UCSD-AML1 (cell line): ENCODE data around the gene CCDC93.

ENCODE experiments used
- DNase-seq: peaks from one replicate; lab custom pipeline; 2025; ENCODE audit not compliant: unreplicated experiment; lab: John Stamatoyannopoulos, UW

The CCDC93 gene

DNA sequence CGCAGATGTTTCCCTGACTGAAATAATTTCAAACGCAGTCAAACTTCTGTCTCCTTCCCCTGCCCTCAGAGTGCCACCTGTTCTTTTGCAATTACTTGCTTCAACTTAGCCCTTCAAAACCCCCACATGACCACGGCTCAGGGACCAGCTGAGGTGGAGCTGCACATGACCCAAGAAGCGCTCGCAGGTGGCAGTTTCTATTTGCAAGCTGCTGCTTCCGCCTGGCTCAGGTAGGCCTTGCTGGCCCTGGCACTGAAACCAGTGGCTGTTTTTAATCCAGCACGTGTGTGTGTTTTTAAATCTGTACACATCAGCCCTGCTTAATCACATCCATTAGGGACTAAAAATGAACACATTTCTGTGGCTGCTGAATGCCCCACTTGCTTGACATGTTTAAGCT is 95.3 kb downstream of the CCDC93 start:
- no peak for DNase-seq

DNA sequence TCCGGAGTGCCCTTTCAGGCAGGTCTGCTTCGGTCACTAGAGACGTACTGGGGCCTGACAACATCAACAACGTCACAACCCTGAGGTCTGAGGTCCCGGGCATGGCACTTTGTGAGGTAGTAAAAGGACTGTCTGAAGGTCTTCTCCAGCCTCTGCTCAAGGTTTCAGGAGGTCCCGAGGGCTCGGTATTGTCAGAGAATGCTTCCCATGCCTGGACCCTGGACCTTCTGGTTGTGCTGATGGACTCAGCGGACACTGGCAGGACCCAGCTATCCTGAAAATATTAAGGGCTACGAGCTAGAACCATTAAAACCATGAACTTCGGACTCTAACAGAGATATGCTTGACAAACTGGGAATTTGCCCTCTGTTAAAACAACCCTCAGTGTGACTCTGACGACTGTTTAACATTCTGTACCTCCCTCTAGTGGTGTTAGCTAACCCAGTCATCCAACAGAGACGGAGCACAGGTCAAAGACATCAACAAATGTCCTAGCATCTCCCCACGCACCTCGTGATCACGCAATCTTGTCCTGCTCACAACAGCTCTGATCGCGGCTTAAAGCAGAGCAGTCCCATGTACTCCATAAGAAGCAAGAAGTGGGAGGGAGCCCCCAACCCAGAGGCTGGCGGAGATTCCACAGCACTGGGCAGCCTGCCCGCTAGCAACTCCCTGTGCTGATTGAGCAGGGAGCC is 96.5 kb downstream of the CCDC93 start:
- DNase-seq = no peak

DNA sequence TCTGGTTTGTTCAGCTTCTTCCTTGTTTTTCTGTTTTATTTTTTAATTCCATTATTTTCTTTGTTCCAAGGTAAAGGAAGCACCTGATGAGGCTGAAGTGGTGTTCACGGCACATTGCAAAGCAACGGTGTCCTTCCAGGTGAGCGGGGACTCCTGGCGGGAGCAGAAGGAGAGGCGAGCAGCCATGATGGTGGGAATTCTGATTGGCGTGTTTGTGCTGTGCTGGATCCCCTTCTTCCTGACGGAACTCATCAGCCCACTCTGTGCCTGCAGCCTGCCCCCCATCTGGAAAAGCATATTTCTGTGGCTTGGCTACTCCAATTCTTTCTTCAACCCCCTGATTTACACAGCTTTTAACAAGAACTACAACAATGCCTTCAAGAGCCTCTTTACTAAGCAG is 110.9 kb downstream of the CCDC93 start:
- no peak for DNase-seq

DNA sequence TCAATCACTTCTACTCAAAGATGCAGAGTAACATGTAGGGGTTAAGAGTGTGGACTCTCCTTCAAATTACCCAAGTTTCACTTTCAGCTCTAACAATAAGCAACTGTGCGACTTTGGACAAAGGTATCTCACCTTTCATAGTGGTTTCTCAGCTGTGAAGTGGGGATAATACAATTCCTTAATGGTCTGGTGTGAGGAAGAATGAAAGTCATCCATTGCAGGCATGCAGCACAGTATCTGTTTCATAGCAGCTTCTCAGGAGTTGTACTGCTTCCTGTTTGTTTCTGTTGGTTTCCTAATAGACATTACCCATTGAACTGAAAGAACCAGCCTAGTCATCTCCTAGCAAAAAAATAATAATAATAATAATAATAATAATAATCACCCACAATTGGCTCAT is 125.0 kb downstream of the CCDC93 start:
- DNase-seq = no peak

DNA sequence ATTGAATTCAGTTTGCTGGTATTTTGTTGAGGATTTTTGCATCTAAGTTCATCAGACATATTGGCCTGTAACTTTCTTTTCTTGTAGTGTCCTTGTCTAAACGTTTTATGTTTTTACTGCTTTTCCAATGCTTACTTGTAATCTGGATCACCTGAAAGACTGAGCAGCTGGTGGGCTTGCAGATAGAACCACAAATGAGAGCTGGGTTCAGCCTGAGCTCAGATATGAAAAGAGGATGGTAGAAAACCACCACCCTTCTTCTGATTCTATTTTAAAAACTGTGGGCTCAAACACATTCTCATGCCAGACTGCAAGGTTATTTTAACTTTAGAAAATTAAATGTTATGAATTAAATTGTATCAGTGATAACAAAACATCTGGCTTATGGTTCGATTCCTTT is 128.6 kb downstream of the CCDC93 start:
- DNase-seq = no peak

DNA sequence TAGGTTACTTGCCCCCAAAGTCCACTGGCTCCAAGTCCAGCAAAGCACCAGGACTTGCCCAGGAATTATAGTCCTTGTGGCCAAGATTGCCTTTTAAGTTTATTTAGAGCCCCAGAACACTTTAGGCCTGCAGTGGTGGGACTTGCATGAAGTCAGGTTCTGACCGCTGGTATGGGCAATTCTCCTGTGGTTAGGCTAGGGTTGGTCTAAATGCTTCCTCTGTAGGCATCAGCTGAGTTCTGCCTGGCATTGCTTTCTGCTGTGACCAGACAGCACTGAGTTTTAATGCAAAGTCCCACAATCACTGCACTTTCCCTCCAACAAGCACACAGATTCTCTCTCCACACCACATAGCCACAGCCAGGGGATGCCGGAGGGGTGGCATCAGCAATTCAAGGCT is 134.9 kb downstream of the CCDC93 start:
- DNase-seq = no peak

DNA sequence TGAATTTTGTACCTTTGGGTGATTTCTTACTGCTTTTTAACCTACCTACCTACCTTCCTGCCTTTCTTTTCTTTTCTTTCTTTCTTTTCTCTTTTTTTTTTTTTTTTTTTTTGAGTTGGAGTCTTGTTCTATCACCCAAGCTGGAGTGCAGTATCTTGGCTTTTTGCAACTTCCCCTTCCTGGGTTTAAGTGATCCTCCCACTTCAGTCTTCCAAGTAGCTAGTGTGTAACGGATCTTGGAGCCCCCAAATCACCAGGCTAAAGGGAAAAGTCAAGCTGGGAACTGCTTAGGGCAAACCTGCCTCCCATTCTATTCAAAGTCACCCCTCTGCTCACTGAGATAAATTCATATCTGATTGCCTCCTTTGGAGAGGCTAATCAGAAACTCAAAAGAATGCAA is 138.1 kb downstream of the CCDC93 start:
- no peak for DNase-seq
